IMR-90 (cell line): ENCODE data around the gene CSTA. TPM values are rescaled to one million over a fixed set of nuclear protein-coding genes. Genes with fewer than 3 reads are reported as not detected.

Experiments
- ATAC-seq: fragments of 200-7000 bp; cut with Tn5 transposase; 2 replicates; pipeline ENCODE4 v1.9.1; 2020; ENCODE audit warnings: low read depth, mild to moderate bottlenecking, moderate library complexity
- BruUV-seq: library from RNA; stranded (reverse); fragments of 400-500 nt; replicated peaks from 2 replicates; lab custom pipeline; 2021; lab: Mats Ljungman, UMichigan
- CTCF ChIA-PET: fragments of 300-600 bp; formaldehyde crosslinking; extraction: SDS; loops from one replicate; lab custom pipeline; 2021; ENCODE audit warnings: antibody characterized with exemption; lab: Yijun Ruan, JAX
- POLR2A ChIA-PET: fragments of 300-600 bp; sonication (Branson Sonifier 250); formaldehyde crosslinking; loops from one replicate; lab custom pipeline; 2022; ENCODE audit warnings: antibody characterized with exemption; ENCODE audit not compliant: unreplicated experiment; lab: Charles Lee
- DNase-seq: peaks from one replicate; pipeline ENCODE4 v3.0.0; 2013
- H2AFZ ChIP-seq: replicated peaks from 2 replicates; pipeline ENCODE3; 2013; ENCODE audit warnings: low read length, mild to moderate bottlenecking; ENCODE audit not compliant: poor library complexity
- H2AK5ac ChIP-seq: 2 replicates; pipeline ENCODE4 v1.6.1; 2013; ENCODE audit warnings: low read depth, low read length, inconsistent platforms
- H2AK9ac ChIP-seq: replicated peaks from 2 replicates; pipeline ENCODE3; 2013; ENCODE audit warnings: mild to moderate bottlenecking, low read depth, low read length, moderate library complexity; ENCODE audit not compliant: poor library complexity
- H2BK120ac ChIP-seq: 2 replicates; pipeline ENCODE4 v1.6.1; 2013; ENCODE audit warnings: low read depth, low read length, inconsistent platforms
- H2BK15ac ChIP-seq: 3 replicates; pipeline ENCODE4 v1.6.1; 2013; ENCODE audit warnings: low read depth, low read length, inconsistent platforms
- H2BK20ac ChIP-seq: 2 replicates; pipeline ENCODE4 v1.6.1; 2013; ENCODE audit warnings: low read depth, mild to moderate bottlenecking, inconsistent platforms, low read length, moderate library complexity
- H2BK5ac ChIP-seq: 2 replicates; pipeline ENCODE4 v1.6.1; 2013; ENCODE audit warnings: mild to moderate bottlenecking, low read depth, low read length, inconsistent platforms; ENCODE audit not compliant: poor library complexity, severe bottlenecking
- H3K14ac ChIP-seq: replicated peaks from 2 replicates; pipeline ENCODE4 v1.6.1; 2013; ENCODE audit warnings: low read depth, low read length, inconsistent platforms
- H3K18ac ChIP-seq: 2 replicates; pipeline ENCODE4 v1.6.1; 2013; ENCODE audit warnings: low read depth, low read length, control low read depth
- H3K23ac ChIP-seq: 2 replicates; pipeline ENCODE4 v1.6.1; 2013; ENCODE audit warnings: low read depth, low read length, inconsistent platforms
- H3K27ac ChIP-seq: 2 replicates; pipeline ENCODE4 v1.5.1; 2013; ENCODE audit warnings: mild to moderate bottlenecking, control low read depth, low read length; ENCODE audit not compliant: insufficient read depth
- H3K27me3 ChIP-seq: 2 replicates; pipeline ENCODE4 v1.6.1; 2013; ENCODE audit warnings: low read length; ENCODE audit not compliant: control insufficient read depth, insufficient read depth
- H3K36me3 ChIP-seq: 2 replicates; pipeline ENCODE4 v1.6.1; 2013; ENCODE audit warnings: low read length, mixed read lengths; ENCODE audit not compliant: control insufficient read depth, insufficient read depth
- H3K4ac ChIP-seq: 2 replicates; pipeline ENCODE4 v1.6.1; 2013; ENCODE audit warnings: low read depth, low read length, inconsistent platforms
- H3K4me1 ChIP-seq: 2 replicates; pipeline ENCODE4 v1.6.1; 2013; ENCODE audit warnings: low read length, mixed read lengths; ENCODE audit not compliant: control insufficient read depth, insufficient read depth
- H3K4me2 ChIP-seq: 2 replicates; pipeline ENCODE4 v1.6.1; 2013; ENCODE audit warnings: low read depth, mild to moderate bottlenecking, control low read depth, low read length, moderate library complexity
- H3K4me3 ChIP-seq: 2 replicates; pipeline ENCODE4 v1.5.1; 2013; ENCODE audit warnings: low read depth, mild to moderate bottlenecking, control low read depth, low read length, moderate library complexity; ENCODE audit not compliant: insufficient read depth
- H3K56ac ChIP-seq: 2 replicates; pipeline ENCODE4 v1.6.1; 2013; ENCODE audit warnings: low read length, inconsistent platforms; ENCODE audit not compliant: insufficient read depth; ENCODE audit errors: extremely low read depth
- H3K79me1 ChIP-seq, 2 experiments: 2 replicates each; pipeline ENCODE4 v1.6.1; 2013; ENCODE audit warnings: low read length in 2 of 2, inconsistent platforms in 1 of 2, low read depth in 1 of 2
- H3K9ac ChIP-seq: 2 replicates; pipeline ENCODE4 v1.6.1; 2013; ENCODE audit warnings: low read depth, low read length, control low read depth
- H3K9me1 ChIP-seq: 2 replicates; pipeline ENCODE4 v1.6.1; 2013; ENCODE audit warnings: low read length, inconsistent platforms; ENCODE audit not compliant: insufficient read depth
- H3K9me3 ChIP-seq: 2 replicates; pipeline ENCODE4 v1.6.1; 2013; ENCODE audit warnings: low read length; ENCODE audit not compliant: control insufficient read depth, insufficient read depth
- H4K20me1 ChIP-seq: 2 replicates; pipeline ENCODE4 v1.6.1; 2013; ENCODE audit warnings: low read length, inconsistent platforms; ENCODE audit not compliant: insufficient read depth
- H4K5ac ChIP-seq: 2 replicates; pipeline ENCODE4 v1.6.1; 2013; ENCODE audit warnings: mild to moderate bottlenecking, low read depth, low read length, control low read depth
- H4K8ac ChIP-seq, 2 experiments: 2 replicates each; pipeline ENCODE4 v1.6.1; 2013; ENCODE audit warnings: low read depth in 2 of 2, low read length in 2 of 2, control low read depth in 1 of 2, inconsistent platforms in 1 of 2
- H4K91ac ChIP-seq: 2 replicates; pipeline ENCODE4 v1.6.1; 2013; ENCODE audit warnings: low read depth, low read length, inconsistent platforms; ENCODE audit not compliant: insufficient read depth
- CEBPB ChIP-seq: IDR thresholded peaks from 2 replicates; pipeline ENCODE4 v1.6.1; 2012; ENCODE audit warnings: low read depth, low read length, improper control_type of control experiment
- CTCF ChIP-seq: conservative IDR thresholded peaks from 2 replicates; pipeline ENCODE4 v1.5.1; 2012; ENCODE audit warnings: mild to moderate bottlenecking, low read depth, low read length, improper control_type of control experiment
- MXI1 ChIP-seq: IDR thresholded peaks from 2 replicates; pipeline ENCODE4 v1.6.1; 2012; ENCODE audit warnings: low read depth, mild to moderate bottlenecking, low read length, moderate library complexity, borderline replicate concordance
- POLR2A ChIP-seq: IDR thresholded peaks from 2 replicates; pipeline ENCODE4 v1.6.1; 2012; ENCODE audit warnings: mild to moderate bottlenecking, low read depth, low read length
- RCOR1 ChIP-seq: IDR thresholded peaks from 2 replicates; pipeline ENCODE4 v1.6.1; 2012; ENCODE audit warnings: mild to moderate bottlenecking, low read length, improper control_type of control experiment; ENCODE audit not compliant: insufficient replicate concordance
- WGBS, 2 experiments: methylation state at CpG; one replicate each; pipeline versions ENCODE4 v1.1.5 to v1.1.7; 2013; ENCODE audit warnings: missing lambda C conversion rate in 2 of 2; ENCODE audit not compliant: insufficient read length in 1 of 2; ENCODE audit errors: extremely low coverage in 2 of 2; 5-methylcytosine and 5-hydroxymethylcytosine counted together
- dilution Hi-C: fragments of 300-500 bp; cut with HindIII; formaldehyde crosslinking; loops from one replicate; pipeline ENCODE4 v1.14.3; 2018; ENCODE audit warnings: low sequenced_read_pairs; ENCODE audit not compliant: unreplicated experiment
- in situ Hi-C: fragments of 300-500 bp; cut with MboI; formaldehyde crosslinking; loops from 3 replicates; pipeline ENCODE4 v1.14.3; 2019; ENCODE audit warnings: low sequenced_read_pairs, inconsistent platforms, mixed read lengths
- intact Hi-C: fragments of 100-400 bp; cut with micrococcal nuclease; formaldehyde crosslinking; loops from 2 replicates; pipeline ENCODE4 v1.10.0; 2022
- polyA plus RNA-seq, 3 experiments: library from polyadenylated mRNA; depleted of rRNA; stranded (reverse); fragments of >200 nt; gene quantifications; 2 replicates each; pipeline ENCODE4 v1.2.3, GENCODE V29; 2012; ENCODE audit warnings: low replicate concordance in 1 of 3
- total RNA-seq: library from RNA; depleted of rRNA; stranded (reverse); fragments of >200 nt; gene quantifications from 2 replicates; pipeline ENCODE4 v1.2.3, GENCODE V29; 2012

CSTA gene
- total and polyA plus RNA-seq, 2 of the 4 experiments (the other 2 are of a cell fraction): 0.17 TPM; not detected in 1

GRCh38 chr3:122306622-122306953 is 18.5 kb upstream of the CSTA start:
- no peak for ATAC-seq

More at GRCh38 chr3:122306622-122306953, 18.5 kb upstream of the CSTA start:
- no peak overlapping the region for H2AFZ ChIP-seq
- no peak overlapping the region for H3K4ac ChIP-seq
- no peaks in the 10 kb centered on the region for H3K36me3 ChIP-seq
- no peak for DNase-seq
- H3K14ac ChIP-seq: no peak overlapping the region
- no peak overlapping the region for H3K4me3 ChIP-seq
- H2BK5ac ChIP-seq: no peak overlapping the region
- H4K91ac ChIP-seq: no peak overlapping the region
- no peaks in the 10 kb centered on the region for H3K9me1 ChIP-seq
- ChIA-PET CTCF (no interaction called here), POLR2A (no interaction called here)
- H3K4me1 ChIP-seq: no peaks in the 10 kb centered on the region
- WGBS, 2 experiments: no CpG with 5 or more reads among the region's 2 CpGs
- no peak overlapping the region for H2BK120ac ChIP-seq
- no peak for TF ChIP-seq MXI1
- TF ChIP-seq RCOR1: no peak
- TF ChIP-seq CTCF: no peak
- TF ChIP-seq CEBPB: no peak
- no peak for TF ChIP-seq POLR2A
- H3K27me3 ChIP-seq: peaks cover 3% of the 10 kb centered on the region
- H3K9ac ChIP-seq: no peak overlapping the region
- H2AK9ac ChIP-seq: no peak overlapping the region
- in situ Hi-C loops: no loop called here
- no peak overlapping the region for H2AK5ac ChIP-seq
- no peak overlapping the region for H2BK20ac ChIP-seq
- H3K4me2 ChIP-seq: no peak overlapping the region
- no peak overlapping the region for H3K56ac ChIP-seq
- intact Hi-C loops: no loop called here
- no peak overlapping the region for H3K23ac ChIP-seq
- dilution Hi-C loops: no loop called here
- no peaks in the 10 kb centered on the region for H3K9me3 ChIP-seq
- no peak overlapping the region for H2BK15ac ChIP-seq
- H4K8ac ChIP-seq: no peak overlapping the region
- no peaks in the 10 kb centered on the region for H4K20me1 ChIP-seq
- H3K18ac ChIP-seq: no peak overlapping the region
- BruUV-seq: no TSS peak
- no peak overlapping the region for H4K5ac ChIP-seq
- H3K27ac ChIP-seq: no peak overlapping the region
- H3K79me1 ChIP-seq: no peaks in the 10 kb centered on the region
